Right atrium auricular region (tissue), 2 donors: ENCODE results near the gene SLC1A1. TPM values are rescaled to one million over a fixed set of nuclear protein-coding genes. Genes with fewer than 3 reads are reported as not detected.
"Not testable (repeated sequence)": the region's sequence is repeated elsewhere in the genome, so short reads cannot be mapped to it uniquely, and the experiment has no call there.

ENCODE experiments used
- DNase-seq: peaks from one replicate; pipeline ENCODE4 v3.0.0-alpha.2; 2019; ENCODE audit warnings: low spot score
- H3K27ac ChIP-seq, 2 donors: fragments of 200-600 bp; sonication (generic); 1 replicate in 1 of 2; 2 replicates in 1 of 2; pipeline ENCODE4 v1.5.1; 2016 to 2019
- H3K27me3 ChIP-seq, 2 donors: fragments of 200-600 bp; sonication (generic); one replicate each; pipeline versions ENCODE4 v1.5.1 to v1.6.0; 2017 to 2019
- H3K36me3 ChIP-seq: fragments of 200-600 bp; sonication (generic); one replicate; pipeline ENCODE4 v1.5.1; 2016
- H3K4me1 ChIP-seq, 2 donors: fragments of 200-600 bp; sonication (generic); one replicate each; pipeline versions ENCODE4 v1.5.1 to v1.6.0; 2017 to 2019
- H3K4me3 ChIP-seq, 2 donors: fragments of 200-600 bp; sonication (generic); 1 replicate in 1 of 2; 2 replicates in 1 of 2; pipeline ENCODE4 v1.5.1; 2017 to 2019; ENCODE audit warnings: mild to moderate bottlenecking in 1 of 2, moderate library complexity in 1 of 2
- H3K9me3 ChIP-seq, 2 donors: fragments of 200-600 bp; sonication (generic); one replicate each; pipeline ENCODE4 v1.5.1; 2019
- total RNA-seq, 2 donors: library from RNA; depleted of rRNA; stranded (reverse); fragments of >200 nt; gene quantifications; one replicate each; pipeline ENCODE4 v1.1.0, GENCODE V29; 2016
- TF ChIP-seq, protein P1 (sequence below), 2 donors: fragments of 200-600 bp; sonication (generic); IDR thresholded peaks; one replicate each; pipeline ENCODE4 v1.5.1; 2019; ENCODE audit warnings: antibody characterized with exemption in 2 of 2

The SLC1A1 gene
- total RNA-seq, 2 donors from 2014 or later: 2.6 to 2.9 TPM

GRCh38 chr9:4537581-4537980, 47.3 kb downstream of the SLC1A1 start:
- H3K4me1 ChIP-seq: no peaks in the 10 kb centered on the region
- no peak overlapping the region for H3K27ac ChIP-seq
- no peaks in the 10 kb centered on the region for H3K36me3 ChIP-seq
- TF ChIP-seq, protein P1, sequence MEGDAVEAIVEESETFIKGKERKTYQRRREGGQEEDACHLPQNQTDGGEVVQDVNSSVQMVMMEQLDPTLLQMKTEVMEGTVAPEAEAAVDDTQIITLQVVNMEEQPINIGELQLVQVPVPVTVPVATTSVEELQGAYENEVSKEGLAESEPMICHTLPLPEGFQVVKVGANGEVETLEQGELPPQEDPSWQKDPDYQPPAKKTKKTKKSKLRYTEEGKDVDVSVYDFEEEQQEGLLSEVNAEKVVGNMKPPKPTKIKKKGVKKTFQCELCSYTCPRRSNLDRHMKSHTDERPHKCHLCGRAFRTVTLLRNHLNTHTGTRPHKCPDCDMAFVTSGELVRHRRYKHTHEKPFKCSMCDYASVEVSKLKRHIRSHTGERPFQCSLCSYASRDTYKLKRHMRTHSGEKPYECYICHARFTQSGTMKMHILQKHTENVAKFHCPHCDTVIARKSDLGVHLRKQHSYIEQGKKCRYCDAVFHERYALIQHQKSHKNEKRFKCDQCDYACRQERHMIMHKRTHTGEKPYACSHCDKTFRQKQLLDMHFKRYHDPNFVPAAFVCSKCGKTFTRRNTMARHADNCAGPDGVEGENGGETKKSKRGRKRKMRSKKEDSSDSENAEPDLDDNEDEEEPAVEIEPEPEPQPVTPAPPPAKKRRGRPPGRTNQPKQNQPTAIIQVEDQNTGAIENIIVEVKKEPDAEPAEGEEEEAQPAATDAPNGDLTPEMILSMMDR (IDR thresholded peaks at IDR 0.05): no peak
- no peak overlapping the region for H3K4me3 ChIP-seq
- no peaks in the 10 kb centered on the region for H3K27me3 ChIP-seq
- DNase-seq: no peak
- H3K9me3 ChIP-seq: peaks cover 0 to 13% of the 10 kb centered on the region in 2 donors

- Histone ChIP-seq H3K4me1 (no peaks in the 10 kb centered on the region), H3K27me3 (no peaks in the 10 kb centered on the region), H3K36me3 (no peaks in the 10 kb centered on the region), H3K9me3 (peaks cover 0 to 13% of the 10 kb centered on the region in 2 donors), H3K4me3 (no peak overlapping the region), H3K27ac (no peak overlapping the region)
- TF ChIP-seq, protein P1 (IDR thresholded peaks at IDR 0.05): no peak
- DNase-seq: no peak
Measured at GRCh38 chr9:4538107-4538506, 47.8 kb downstream of the SLC1A1 start.

GRCh38 chr9:4538621-4539020, 48.4 kb downstream of the SLC1A1 start:
- Histone ChIP-seq H3K27me3 (no peaks in the 10 kb centered on the region), H3K9me3 (peaks cover 0 to 13% of the 10 kb centered on the region in 2 donors), H3K27ac (no peak overlapping the region), H3K4me1 (no peaks in the 10 kb centered on the region), H3K4me3 (no peak overlapping the region), H3K36me3 (no peaks in the 10 kb centered on the region)
- no peak for DNase-seq
- TF ChIP-seq, protein P1 (IDR thresholded peaks at IDR 0.05): no peak

DNA sequence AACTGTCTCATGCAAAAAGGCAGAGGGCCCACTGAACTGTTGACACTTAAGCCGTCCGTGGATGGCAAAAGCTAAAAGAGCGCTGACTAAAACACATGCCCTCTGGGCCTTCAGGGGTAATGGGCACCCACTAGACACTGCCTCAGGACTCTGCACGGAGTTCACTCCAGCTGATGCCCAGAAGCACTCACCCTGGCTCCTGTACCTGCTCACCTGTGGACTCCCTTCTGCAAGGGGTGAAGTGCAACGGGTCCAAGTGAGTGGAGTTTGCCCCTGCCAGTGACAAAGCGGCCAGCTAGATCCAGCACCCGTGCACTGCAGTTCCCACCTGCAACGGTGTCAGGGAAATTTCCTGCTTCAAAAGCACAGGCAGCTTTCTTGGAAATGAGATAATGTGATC, 50.2 kb downstream of the SLC1A1 start:
- Histone ChIP-seq H3K9me3 (peaks cover 0 to 13% of the 10 kb centered on the region in 2 donors), H3K36me3 (no peaks in the 10 kb centered on the region), H3K4me3 (no peak overlapping the region), H3K27me3 (no peaks in the 10 kb centered on the region), H3K4me1 (no peaks in the 10 kb centered on the region), H3K27ac (no peak overlapping the region)
- no peak for DNase-seq
- TF ChIP-seq, protein P1 (IDR thresholded peaks at IDR 0.05): no peak

DNA sequence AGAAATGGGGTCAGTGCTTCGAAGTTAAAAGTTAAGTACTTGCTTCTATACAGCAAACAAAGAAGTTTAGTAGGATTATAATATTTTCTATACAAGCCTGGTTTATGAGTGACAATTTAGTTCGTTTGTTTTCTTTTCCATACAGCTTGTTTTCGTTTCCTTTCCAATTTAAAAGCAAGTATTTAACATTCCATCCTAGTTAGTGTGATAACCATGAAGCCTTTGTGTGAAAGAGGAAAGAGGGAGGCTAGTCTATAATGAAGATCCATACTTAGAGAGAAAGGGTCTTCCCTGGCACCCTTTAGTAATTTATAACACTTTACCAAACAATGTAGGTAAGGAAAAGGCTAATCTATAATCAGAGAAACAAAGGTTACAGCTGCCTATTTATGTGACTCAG, 51.0 kb downstream of the SLC1A1 start:
- Histone ChIP-seq H3K4me1 (no peaks in the 10 kb centered on the region), H3K36me3 (no peaks in the 10 kb centered on the region), H3K9me3 (peaks cover 0 to 13% of the 10 kb centered on the region in 2 donors), H3K4me3 (no peak overlapping the region), H3K27ac (no peak overlapping the region), H3K27me3 (no peaks in the 10 kb centered on the region)
- no peak for DNase-seq
- TF ChIP-seq, protein P1 (IDR thresholded peaks at IDR 0.05): no peak

DNA sequence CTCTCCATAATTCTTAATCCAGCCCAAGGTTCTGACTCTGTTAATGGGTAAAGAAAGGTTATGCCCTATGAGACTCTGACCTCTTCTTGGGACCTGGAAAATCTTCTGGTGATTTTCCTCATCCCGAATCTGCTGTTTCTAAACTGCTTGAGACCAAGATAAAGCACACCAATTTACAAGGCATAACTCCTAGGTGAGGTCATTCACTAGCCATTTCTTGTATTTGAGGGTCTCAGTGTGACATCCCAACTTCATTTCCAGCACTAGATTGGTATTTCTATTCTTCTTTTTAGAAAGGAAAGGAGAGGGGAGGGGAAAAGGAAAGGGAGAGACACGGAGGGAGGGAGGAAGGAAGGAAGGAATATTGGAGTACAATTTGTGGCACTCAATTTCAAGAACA, 51.6 kb downstream of the SLC1A1 start:
- H3K4me3 ChIP-seq: no peak overlapping the region
- H3K27ac ChIP-seq: no peak overlapping the region
- no peaks in the 10 kb centered on the region for H3K36me3 ChIP-seq
- TF ChIP-seq, protein P1 (IDR thresholded peaks at IDR 0.05): no peak
- no peak for DNase-seq
- peaks cover 0 to 3% of the 10 kb centered on the region in 2 donors for H3K4me1 ChIP-seq
- no peaks in the 10 kb centered on the region for H3K27me3 ChIP-seq
- peaks cover 0 to 13% of the 10 kb centered on the region in 2 donors for H3K9me3 ChIP-seq

- H3K36me3 ChIP-seq, H3K27ac ChIP-seq, DNase-seq, H3K27me3 ChIP-seq, H3K4me3 ChIP-seq, H3K9me3 ChIP-seq: not testable (repeated sequence)
- H3K4me1 ChIP-seq: peaks cover 0 to 14% of the 10 kb centered on the region in 2 donors
Measured at GRCh38 chr9:4544714-4545113, 54.4 kb downstream of the SLC1A1 start.
